COLO668 (cell line): Measurements from ENCODE around the gene NEK5.
A peak's percentile ranks its signal among the peaks of the same experiment; 100 is the strongest.

ENCODE experiments used
- DNase-seq: peaks from one replicate; lab custom pipeline; 2025; ENCODE audit not compliant: unreplicated experiment; lab: John Stamatoyannopoulos, UW

Gene NEK5

GRCh38 chr13:52012512-52012836, 116.4 kb downstream of the NEK5 start:
- no peak for DNase-seq

DNA sequence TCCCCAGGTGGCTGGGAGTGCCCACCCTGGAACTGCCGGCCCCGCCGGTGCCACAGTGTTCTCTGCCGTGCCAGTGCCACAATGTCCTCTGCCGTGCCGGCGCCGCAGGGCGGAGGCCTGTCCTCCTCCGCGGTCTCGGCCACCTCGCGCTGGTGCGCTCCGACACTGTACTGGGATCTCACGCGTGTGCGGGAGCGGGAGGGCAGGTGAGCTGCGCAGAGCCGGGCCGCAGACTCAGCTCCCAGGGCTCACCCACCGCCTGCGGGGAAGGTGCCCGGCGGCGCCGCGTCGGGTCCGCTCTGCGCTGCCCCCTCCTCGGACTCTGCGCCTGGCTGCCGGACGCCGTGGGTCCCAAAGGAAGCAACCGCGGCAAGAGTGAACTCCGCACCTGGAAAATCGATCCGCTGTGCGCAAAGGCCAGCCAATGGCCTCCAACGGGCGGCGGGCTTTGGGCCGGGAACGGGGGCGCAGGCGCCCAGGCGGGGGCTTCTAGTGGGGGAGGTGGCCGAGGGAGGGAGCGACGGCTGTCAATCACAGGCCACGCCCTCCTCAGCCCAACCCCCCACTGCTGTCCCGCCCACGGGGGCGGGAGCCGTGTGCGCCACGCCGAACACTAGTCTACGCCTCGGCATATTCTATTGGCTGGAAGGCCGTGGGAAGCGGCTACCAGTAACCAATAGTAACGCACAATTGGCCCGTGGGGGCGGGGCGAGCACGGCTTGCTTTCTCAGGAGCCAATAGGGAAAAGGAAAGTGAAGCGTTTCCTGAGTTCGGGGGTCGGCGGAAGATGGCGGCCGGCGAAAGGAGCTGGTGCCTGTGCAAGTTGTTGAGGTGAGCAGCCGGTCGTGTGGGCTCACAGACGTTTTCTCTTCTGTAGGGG, 117.0 kb downstream of the NEK5 start, which contains the start of gene ALG11:
Gene ALG11 (plus strand): TSS at position 767 of the 880 bp plus-strand sequence. CDS start 21 bp downstream, at position 788.
- DNase-seq: peak; percentile 100

DNA sequence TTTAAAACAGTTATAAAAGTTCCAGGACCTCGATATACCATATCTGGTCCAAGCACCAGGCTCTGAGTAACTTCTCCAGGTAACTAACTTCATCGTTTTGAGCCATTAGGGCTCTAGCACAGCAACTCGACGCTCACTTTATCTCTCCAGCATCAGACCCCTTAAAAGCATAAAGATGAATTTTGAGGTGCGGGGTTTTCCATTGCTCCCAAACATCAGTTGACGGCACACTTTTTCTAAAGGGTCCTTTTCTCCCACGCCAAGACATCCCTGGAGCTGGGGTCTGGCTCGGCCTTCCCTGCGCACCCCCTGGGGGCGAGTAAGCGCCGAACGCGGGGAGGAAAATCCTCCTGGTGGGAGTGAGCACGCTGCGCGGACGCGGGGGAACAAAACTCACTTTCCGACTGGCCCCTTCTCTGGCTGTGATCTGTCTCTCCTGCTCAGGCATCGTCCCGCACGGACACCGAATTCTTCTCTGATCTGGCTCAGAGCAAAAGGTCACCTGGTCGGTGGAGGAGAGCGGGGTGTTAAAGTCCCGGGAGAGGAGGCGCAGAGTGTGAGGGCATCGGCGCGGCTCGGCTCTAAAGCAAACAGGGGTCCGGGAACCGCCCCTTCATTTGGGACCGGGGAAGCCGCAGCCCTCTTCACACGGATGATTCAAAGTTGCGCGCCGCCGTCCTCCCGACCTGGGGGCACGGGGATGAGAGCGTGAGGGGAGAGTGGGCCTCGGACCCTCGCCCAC, 117.8 kb downstream of the NEK5 start, which contains the start of gene ATP7B:
Gene ATP7B (minus strand): TSS at position 561 of the 742 bp plus-strand sequence. CDS start 113 bp downstream, at position 448.
- peak; percentile 85 for DNase-seq

DNA sequence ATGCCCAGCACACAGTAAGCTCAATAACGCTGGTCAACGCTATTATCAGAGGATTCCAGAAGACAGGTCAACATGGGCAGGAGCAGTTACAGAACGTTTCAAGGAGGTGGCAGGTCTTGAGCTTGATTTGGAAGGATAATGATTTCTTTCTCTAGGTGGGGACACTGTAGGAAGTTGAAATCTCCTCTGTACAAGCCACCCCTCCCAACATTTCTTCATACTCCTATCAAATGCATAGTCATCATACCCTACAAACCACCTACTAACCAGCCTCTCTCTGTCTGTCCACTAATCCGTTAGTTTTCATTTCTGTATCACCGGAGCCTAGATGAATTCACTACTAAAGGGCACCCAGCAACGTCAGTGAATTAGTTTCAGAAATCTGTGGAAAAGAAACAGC, 118.9 kb downstream of the NEK5 start:
- no peak for DNase-seq

DNA sequence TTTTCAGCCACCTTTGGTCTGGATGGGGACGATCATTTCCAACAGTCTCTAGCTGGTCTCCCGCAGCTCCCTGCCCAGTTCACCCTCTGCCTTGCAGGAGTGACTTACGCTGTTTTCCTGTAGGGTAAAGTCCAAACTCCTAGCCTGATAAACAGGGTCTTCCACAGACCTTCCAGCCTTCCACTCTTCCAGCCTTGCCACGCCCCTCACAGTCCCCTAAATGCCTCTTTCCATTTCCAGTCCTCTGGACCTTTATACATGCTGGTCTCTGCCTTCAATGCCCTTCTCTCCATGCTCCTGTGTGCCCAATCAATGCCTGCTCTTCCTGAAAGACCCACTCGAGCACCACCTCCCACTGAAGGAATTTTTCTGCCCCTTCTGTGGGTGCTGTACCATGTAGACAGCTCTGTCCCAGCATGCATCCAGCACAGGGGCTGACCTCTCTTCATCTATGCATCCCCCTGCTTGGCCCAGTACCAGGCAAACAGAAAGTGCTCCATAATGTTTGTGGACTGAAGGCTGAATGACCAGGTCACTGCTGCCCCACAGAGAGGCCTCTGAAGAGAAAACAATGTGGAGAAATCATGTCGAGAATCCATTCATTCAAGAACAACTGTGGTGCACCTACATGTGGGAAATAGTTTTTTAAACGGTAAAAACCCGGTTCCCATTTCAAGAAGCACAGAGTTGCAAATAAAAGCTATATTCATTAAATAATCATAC, 122.2 kb downstream of the NEK5 start:
- DNase-seq: no peak

DNA sequence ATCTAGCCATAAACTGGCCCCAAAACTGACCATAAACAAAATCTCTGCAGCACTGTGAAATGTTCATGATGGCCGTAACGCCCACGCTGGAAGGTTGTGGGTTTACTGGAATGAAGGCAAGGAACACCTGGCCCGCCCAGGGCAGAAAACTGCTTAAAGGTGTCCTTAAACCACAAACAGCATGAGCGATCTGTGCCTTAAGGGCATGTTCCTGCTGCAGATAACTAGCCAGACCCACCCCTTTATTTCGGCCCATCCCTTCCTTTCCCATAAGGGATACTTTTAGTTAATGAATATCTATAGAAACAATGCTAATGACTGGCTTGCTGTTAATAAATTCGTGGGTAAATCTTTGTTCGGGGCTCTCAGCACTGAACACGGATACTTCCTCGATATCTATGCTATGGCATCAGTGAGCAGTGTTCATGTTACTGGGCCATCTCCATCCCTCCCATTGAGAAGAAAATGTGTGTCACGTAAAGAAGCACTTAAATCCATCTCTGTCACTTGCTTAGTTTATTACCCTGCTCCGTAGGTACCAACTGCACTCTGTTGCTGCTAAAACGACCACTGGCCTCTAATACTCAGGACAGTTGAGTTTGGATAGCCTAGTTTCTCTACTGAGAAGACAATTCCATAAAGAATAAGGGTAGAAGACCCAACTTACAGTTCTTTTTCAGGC, 122.9 kb downstream of the NEK5 start:
- no peak for DNase-seq

GRCh38 chr13:52004511-52005170, 124.2 kb downstream of the NEK5 start:
- no peak for DNase-seq

DNA sequence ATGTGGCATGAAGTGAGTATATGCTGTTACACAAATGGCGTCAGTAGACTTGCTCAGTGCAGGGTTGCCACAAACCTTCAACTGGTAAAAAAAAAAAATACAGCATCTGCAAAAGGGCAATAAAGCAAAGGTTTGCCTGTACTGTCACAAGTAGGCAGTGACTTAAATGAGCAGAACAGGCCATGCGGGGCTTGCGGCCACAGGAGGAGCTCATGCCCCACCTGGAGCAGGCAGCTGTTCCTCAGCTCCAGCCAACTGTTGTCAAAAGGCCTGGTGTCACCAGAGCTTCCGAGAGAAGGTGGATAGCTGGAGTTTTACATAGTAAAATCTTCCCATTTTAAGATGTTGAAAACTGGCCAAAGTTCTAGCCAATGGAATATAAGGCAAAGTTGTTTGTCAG, 125.3 kb downstream of the NEK5 start:
- DNase-seq: peak; percentile 62

DNA sequence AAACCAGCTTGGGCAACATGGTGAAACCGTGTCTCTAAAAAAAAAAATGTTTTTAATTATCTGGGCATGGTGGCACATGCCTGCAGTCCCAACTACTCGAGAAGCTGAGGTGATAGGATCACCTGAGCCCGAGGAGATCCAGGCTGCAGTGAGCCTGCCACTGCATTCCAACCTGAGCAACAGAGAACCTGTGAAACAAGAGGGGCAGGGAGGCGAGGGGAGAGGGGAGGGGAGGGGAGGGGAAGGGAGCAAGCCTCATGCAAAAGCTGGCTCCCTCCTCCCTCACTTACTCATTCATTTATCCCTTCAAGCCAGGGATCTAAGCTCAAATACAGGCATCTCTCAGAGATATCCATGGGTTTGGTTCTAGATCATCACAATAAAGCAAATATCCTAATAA, 126.5 kb downstream of the NEK5 start:
- no peak for DNase-seq

- no peak for DNase-seq
Measured at GRCh38 chr13:52001120-52001731, 127.6 kb downstream of the NEK5 start.

- DNase-seq: no peak
Measured at GRCh38 chr13:51999921-52000320, 129.0 kb downstream of the NEK5 start.

GRCh38 chr13:51999510-51999911, 129.4 kb downstream of the NEK5 start:
- no peak for DNase-seq

DNA sequence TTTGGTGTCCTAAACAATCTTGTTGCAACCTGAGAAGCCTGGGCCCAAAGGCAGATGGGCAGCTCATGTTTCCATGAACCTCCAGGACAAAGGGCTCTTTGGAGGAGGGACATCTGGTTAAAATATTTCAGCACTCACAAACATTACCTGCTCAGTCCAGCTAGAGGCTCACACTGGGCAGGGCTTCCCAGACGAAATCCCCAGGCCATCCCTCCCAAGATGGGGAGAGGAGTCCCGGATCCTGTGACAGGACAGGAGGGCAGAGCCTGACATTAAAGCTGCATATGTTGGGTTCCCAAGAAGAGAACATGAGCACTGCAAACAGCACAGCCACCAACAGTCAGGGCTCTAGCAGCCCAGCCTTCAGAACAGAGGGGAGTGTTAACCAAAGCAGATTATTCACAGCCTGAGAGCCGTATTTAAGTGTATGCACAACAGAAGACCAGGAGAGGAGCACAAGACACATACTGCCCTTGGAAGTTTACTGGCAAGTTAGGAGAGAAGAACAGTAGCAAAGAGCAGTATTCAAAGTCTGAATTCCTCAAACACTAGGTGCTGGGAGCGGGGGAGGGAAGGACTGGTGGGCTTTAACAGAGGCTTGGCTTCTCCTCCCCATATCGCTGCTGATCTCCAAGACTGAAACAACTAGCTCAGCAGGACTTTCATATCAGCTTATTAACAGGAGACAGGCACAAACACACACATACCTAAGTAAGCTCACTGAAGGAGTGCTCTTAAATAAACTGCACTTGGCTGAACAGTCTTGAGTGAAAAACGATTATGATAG, 130.0 kb downstream of the NEK5 start:
- DNase-seq: peak; percentile 84

DNA sequence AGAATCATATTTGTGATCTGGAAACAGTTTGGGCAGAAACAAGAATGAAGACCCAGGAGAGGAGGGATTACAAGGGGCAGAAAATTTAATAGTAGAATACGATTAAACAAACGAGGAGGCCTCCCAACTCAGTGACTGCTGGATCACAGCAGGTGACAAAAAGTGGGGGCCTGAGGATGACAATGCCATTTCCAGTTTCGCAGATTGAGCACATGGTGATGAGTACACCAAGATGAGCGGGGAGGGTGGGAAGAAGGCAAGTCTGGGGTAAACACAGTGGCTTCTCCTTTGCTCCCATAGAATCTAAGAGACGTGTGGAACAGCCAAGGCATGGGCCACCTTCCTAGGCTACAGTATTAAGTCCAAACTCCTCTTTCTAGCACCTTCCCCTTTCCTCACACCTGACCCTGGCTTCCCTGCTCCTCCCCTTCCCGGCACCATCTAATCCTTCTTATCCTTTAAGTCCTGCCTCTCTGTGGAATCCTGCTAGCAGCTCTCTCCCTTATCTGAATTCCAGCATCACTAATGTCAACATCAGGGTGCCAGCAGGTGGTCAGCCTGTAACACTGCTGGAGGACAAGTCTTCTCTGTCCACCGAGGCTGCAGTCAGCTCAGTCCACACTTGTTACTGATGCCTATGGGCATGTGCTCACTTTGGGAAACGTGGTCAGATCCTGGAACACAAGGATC, 131.1 kb downstream of the NEK5 start:
- peak; percentile 81 for DNase-seq

DNA sequence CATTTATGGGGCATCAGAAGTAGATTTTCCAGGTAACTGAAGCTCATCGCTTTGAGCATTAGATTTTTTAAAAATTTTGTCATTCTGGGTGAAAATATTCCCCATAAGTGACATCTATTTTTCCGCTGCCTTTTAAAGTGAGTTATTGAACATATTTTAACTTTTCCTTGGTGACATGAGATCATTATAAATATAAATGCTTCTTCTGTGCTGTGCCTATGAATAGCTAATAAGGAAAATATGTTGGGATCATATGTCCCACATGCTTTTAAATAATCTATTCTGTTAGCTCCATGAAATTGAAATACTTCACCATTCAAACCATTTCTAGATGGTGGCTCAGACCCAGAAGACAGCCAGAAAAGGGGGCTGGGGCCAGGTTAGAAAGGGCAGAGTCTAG, 131.7 kb downstream of the NEK5 start:
- no peak for DNase-seq

DNA sequence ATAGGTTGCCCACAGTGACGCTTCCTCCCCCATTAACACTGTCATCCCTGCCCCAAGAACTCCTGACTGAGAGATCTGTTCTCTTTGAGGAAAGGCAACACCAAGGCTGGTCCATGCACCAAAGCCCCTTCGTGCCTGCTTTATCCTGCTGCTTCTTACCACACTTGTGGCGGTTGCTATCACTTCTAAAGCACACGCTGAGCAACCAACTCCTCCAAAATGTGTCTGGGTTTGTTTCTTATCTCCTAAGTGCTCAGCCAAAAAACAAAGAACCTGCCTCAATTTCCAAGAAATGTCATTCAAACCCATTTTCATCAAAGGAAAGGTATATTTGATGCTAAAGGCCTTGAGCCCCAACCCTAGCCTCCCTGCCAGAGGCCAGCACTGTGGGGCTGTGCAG, 132.2 kb downstream of the NEK5 start:
- DNase-seq: no peak

DNA sequence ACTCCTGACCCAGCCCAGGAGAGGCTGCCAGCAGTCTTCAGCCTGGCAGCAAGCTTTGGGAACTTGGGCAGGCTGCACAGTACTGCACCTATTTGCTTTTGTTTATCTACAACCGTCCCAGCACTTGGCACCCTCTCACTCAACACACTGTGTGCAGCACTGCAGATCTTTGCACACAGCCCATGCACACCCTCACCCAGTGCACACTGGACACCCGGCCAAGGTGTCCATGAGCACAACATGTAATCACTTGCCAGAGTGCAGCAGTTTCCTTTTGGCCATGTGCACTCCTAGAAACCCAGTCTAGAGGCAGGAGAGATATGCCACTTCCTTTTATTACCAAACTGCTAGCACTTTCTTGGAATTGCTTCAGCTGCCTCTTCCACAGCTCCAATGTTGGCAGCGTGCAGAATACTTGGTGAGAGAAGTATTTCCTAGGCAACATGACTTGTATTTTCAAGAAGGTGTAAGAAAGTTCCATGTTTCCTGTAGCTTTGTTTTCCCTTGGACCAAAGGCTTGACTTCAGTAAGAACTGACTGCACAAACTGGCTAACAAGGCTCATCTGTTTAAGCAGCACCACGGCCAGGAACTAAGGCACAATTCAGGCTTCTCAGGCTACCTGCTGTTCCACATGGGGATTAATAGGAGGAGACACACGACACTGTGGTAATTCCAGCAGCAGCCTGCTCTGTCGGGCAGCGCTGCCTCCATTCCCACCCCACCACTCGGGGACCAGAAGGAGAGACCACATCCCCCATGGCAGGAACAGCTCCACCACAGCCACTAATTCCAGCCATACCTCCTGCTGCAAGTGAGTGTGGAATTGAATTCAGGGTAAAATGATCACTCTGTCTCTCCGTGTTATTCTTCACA, 133.0 kb downstream of the NEK5 start:
- DNase-seq: no peak

GRCh38 chr13:51993713-51994112, 135.2 kb downstream of the NEK5 start:
- DNase-seq: no peak
